T-helper 22 cell (primary cell): Measurements from ENCODE around the gene HMGXB3.

Experiments
- DNase-seq: peaks from one replicate; pipeline ENCODE4 v3.0.0-alpha.2; 2020; ENCODE audit warnings: low read depth

The HMGXB3 gene

GRCh38 chr5:150053713-150054392 lies 53.3 kb downstream of the HMGXB3 start:
- no peak for DNase-seq

- no peak for DNase-seq
These were observed 54.0 kb downstream of the HMGXB3 start for GRCh38 chr5:150054569-150054968.

GRCh38 chr5:150055326-150056074 lies 55.0 kb downstream of the HMGXB3 start:
- no peak for DNase-seq

- DNase-seq = no peak
These were observed 55.5 kb downstream of the HMGXB3 start for GRCh38 chr5:150056075-150056443.

DNA sequence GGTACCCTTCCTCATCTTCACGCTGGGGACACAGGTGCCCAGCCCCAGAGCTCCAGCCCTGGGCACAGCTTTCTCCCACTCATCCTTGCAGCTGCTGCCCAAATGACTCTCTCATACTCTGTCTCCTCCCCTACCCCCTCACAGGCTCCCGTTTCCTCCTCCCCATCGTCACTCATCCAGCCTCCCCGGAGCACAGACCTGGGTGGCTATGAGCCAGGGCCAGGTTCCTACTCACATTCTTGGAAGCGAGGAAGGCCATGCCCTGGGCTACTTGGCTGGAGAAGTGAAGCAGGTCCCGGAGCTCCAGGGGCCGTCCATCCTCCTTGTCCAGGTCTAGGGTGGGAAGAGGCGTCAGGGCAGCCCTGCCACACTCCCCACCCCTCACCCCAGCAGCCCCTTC lies 56.5 kb downstream of the HMGXB3 start:
- no peak for DNase-seq

- DNase-seq = no peak
These were observed 57.0 kb downstream of the HMGXB3 start for GRCh38 chr5:150057511-150057910.

GRCh38 chr5:150057996-150058395 lies 57.5 kb downstream of the HMGXB3 start:
- no peak for DNase-seq

DNA sequence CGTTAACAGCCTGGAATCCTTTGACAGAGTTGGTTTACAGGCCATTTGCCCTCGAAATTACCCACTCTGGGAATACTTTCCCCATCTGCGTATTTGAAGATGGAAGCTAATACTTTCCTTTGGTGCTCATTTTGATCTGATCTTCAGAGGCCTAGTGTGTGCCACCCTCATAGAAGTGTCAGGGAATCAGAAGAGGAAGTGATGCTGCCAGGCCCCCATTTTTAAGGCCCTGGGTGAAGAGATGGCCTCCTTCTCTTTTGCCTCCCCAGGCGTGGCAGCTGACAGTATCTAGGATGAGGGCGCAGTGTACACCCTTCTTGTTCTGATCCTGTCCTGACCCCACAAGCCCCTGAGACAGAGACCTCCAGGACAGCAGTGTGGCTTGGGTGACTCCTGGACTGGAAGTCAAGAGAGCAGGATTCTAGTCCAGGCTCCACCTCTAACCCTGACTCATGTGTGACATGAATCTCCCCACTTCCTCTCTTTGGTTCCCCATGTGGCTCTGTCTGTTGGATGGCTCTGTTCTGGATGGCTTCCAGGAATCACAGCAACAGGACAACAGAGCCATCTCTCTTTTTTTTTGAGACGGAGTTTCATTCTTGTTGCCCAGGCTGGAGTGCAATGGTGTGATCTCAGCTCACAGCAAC lies 58.1 kb downstream of the HMGXB3 start:
- DNase-seq = no peak

- no peak for DNase-seq
These were observed 59.1 kb downstream of the HMGXB3 start for GRCh38 chr5:150059623-150060022.

DNA sequence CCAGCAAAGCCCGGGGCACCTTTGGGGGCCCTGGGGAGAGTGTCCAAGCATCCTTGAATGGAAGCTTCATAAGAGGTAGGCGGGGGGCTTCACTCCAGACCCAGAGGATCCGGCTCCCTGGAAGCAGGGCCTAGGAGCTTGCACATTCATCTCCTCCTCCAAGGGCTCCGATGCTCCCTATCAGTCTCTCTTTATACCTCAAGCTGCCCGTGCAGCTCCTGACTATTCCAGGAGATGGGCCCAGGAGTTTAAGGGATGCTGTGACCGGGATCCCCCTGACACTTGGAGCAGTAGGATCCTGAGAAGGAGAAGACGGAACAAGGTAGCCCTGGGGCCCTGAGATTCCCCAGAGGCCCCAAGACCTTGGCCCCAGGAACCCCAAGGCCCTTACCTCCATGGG lies 59.9 kb downstream of the HMGXB3 start:
- no peak for DNase-seq

DNA sequence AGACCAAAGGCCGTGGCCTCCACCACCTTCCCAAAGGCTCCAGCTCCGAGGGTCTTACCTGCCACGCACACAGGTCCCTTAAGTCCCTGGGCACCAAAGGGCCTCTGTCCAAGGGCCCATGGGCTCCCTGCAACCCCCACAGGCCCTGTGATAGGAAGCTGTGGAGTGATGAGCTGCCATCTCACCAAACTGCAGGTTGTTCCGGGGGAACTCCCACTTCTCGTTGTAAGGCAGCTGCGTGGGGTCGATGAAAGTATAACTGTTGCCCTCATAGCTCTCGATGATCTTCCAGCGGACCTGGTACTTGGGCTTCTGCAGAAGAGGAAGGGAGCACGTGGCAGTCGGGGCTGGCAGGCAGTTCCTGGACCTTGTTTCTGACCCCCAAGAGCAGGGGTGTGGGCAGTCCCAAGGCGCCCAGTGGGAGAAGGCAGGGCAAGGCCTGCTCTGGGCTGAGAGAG lies 61.0 kb downstream of the HMGXB3 start:
- no peak for DNase-seq

GRCh38 chr5:150062216-150062922 lies 61.8 kb downstream of the HMGXB3 start:
- DNase-seq = no peak

- DNase-seq = no peak
These were observed 63.1 kb downstream of the HMGXB3 start for GRCh38 chr5:150063638-150064037.

DNA sequence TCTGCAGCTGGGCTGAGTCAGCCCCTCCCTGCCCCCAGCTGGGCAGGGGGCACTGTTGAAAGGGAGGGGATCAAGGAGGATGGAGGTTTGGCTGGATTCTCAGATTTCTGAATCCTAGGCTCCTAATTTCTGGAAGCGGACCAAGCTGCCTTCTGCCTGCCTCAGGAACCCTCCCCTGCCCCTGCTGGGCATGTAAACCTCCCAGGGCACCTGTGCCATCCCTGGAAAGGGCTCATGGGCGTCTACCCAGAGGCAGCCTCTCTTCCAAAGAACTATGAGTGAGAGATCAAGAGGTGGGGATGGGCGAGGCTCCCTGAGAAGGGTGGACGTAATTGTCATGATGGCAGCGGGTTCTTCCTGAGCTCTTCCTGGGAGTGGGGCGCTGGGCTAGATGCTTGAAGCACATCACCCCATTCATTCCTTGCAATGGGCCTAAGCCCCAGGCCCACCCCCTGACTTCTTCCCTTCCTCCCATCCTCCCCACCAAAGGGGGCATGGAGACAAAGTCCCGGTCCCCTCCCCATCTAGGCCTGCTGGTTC lies 64.2 kb downstream of the HMGXB3 start:
- no peak for DNase-seq

GRCh38 chr5:150065346-150065745 lies 64.8 kb downstream of the HMGXB3 start:
- no peak for DNase-seq

DNA sequence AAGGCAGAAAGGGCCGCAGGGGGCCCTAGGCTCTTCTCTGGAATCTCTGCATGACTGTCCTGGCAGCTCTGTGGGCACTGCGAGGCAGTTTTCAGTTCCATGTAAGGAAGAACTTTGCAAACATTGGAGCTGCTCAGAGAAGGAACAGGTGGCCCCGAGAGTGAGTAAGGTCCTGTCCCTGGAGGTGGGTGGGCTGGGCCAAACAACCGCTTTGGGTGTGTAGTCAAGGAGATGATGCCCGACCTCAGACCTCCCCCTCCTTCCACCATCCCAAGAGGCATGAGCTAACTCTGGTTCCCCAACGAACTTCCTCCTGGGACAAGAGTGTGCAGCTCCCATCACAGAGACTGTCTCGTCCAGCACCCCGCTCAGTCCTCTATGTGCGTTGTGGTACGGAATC lies 65.3 kb downstream of the HMGXB3 start:
- DNase-seq = no peak

GRCh38 chr5:150066436-150066835 lies 65.9 kb downstream of the HMGXB3 start:
- no peak for DNase-seq

DNA sequence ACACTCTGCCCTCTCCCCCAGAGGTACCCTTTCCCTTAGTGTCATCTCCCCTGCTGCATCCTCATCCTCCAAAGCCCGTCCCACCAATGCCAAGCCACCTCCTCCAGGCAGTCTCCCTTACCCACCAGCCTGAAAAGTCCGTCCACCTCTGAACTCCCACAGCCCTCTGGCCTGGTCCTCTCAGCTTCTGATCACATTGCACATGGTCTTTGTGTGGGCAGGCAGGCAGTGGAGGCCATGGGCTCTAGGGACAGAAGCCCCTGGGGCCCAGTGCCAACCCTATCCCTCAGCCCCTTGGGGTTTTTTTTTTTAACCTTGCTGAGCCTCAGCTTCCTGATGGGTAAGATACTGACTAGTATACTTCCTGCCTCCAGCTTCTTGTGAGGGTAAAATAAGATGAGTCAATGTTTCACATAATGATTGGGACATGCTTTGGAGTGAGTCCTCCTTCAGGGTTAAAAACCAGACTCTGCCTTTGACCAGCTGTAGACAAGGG lies 66.4 kb downstream of the HMGXB3 start:
- DNase-seq = no peak

GRCh38 chr5:150067405-150067960 lies 66.9 kb downstream of the HMGXB3 start:
- DNase-seq = no peak

DNA sequence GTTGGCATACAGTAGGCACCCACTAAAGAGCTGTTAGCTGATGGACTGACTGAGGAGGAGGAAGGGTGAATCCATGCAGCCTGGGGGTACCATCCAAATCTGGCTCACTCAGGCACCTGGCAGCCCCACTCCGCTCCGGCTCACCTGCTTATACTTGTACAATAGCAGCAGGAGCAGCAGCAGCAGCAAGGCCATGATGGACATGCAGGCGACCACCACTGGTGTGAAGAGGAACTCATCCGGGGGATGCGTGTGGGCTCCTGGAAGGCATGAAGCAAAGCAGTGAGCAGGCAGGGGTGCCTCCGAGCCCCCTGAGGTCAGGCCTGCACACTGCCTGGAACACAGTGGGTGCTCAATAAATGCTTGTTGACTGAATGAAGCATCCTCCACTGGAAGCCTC lies 67.5 kb downstream of the HMGXB3 start:
- DNase-seq = no peak

DNA sequence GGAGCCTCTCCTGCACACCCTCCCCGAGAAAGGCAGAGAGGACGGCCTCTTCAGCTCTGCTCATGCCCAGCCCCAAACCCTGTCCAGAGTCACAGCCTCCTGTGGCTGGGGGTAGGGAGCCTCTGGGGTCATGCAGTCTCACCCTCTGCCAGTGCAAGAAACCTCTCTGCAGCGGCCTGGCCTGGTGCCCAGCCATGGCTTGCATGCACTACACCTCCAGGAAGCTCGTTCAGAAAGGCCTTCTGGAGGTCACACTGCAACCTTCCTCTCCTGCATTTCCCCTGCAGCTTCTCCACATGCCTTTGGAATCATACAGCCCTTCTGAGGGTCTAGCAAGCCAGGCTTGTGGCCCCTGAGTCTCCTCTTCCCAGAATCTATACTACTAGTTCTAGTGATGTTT lies 67.9 kb downstream of the HMGXB3 start:
- DNase-seq = no peak
